IMR-90 (cell line): ENCODE data around the gene VTCN1. TPM values are rescaled to one million over a fixed set of nuclear protein-coding genes. Genes with fewer than 3 reads are reported as not detected.

ENCODE experiments used
- ATAC-seq: fragments of 200-7000 bp; cut with Tn5 transposase; 2 replicates; pipeline ENCODE4 v1.9.1; 2020; ENCODE audit warnings: low read depth, mild to moderate bottlenecking, moderate library complexity
- BruUV-seq: library from RNA; stranded (reverse); fragments of 400-500 nt; replicated peaks from 2 replicates; lab custom pipeline; 2021; lab: Mats Ljungman, UMichigan
- CTCF ChIA-PET: fragments of 300-600 bp; formaldehyde crosslinking; extraction: SDS; loops from one replicate; lab custom pipeline; 2021; ENCODE audit warnings: antibody characterized with exemption; lab: Yijun Ruan, JAX
- POLR2A ChIA-PET: fragments of 300-600 bp; sonication (Branson Sonifier 250); formaldehyde crosslinking; loops from one replicate; lab custom pipeline; 2022; ENCODE audit warnings: antibody characterized with exemption; ENCODE audit not compliant: unreplicated experiment; lab: Charles Lee
- DNase-seq: peaks from one replicate; pipeline ENCODE4 v3.0.0; 2013
- H2AFZ ChIP-seq: replicated peaks from 2 replicates; pipeline ENCODE3; 2013; ENCODE audit warnings: low read length, mild to moderate bottlenecking; ENCODE audit not compliant: poor library complexity
- H2AK5ac ChIP-seq: 2 replicates; pipeline ENCODE4 v1.6.1; 2013; ENCODE audit warnings: low read depth, low read length, inconsistent platforms
- H2AK9ac ChIP-seq: replicated peaks from 2 replicates; pipeline ENCODE3; 2013; ENCODE audit warnings: mild to moderate bottlenecking, low read depth, low read length, moderate library complexity; ENCODE audit not compliant: poor library complexity
- H2BK120ac ChIP-seq: 2 replicates; pipeline ENCODE4 v1.6.1; 2013; ENCODE audit warnings: low read depth, low read length, inconsistent platforms
- H2BK15ac ChIP-seq: 3 replicates; pipeline ENCODE4 v1.6.1; 2013; ENCODE audit warnings: low read depth, low read length, inconsistent platforms
- H2BK20ac ChIP-seq: 2 replicates; pipeline ENCODE4 v1.6.1; 2013; ENCODE audit warnings: low read depth, mild to moderate bottlenecking, inconsistent platforms, low read length, moderate library complexity
- H2BK5ac ChIP-seq: 2 replicates; pipeline ENCODE4 v1.6.1; 2013; ENCODE audit warnings: mild to moderate bottlenecking, low read depth, low read length, inconsistent platforms; ENCODE audit not compliant: poor library complexity, severe bottlenecking
- H3K14ac ChIP-seq: replicated peaks from 2 replicates; pipeline ENCODE4 v1.6.1; 2013; ENCODE audit warnings: low read depth, low read length, inconsistent platforms
- H3K18ac ChIP-seq: 2 replicates; pipeline ENCODE4 v1.6.1; 2013; ENCODE audit warnings: low read depth, low read length, control low read depth
- H3K23ac ChIP-seq: 2 replicates; pipeline ENCODE4 v1.6.1; 2013; ENCODE audit warnings: low read depth, low read length, inconsistent platforms
- H3K27ac ChIP-seq: 2 replicates; pipeline ENCODE4 v1.5.1; 2013; ENCODE audit warnings: mild to moderate bottlenecking, control low read depth, low read length; ENCODE audit not compliant: insufficient read depth
- H3K27me3 ChIP-seq: 2 replicates; pipeline ENCODE4 v1.6.1; 2013; ENCODE audit warnings: low read length; ENCODE audit not compliant: control insufficient read depth, insufficient read depth
- H3K36me3 ChIP-seq: 2 replicates; pipeline ENCODE4 v1.6.1; 2013; ENCODE audit warnings: low read length, mixed read lengths; ENCODE audit not compliant: control insufficient read depth, insufficient read depth
- H3K4ac ChIP-seq: 2 replicates; pipeline ENCODE4 v1.6.1; 2013; ENCODE audit warnings: low read depth, low read length, inconsistent platforms
- H3K4me1 ChIP-seq: 2 replicates; pipeline ENCODE4 v1.6.1; 2013; ENCODE audit warnings: low read length, mixed read lengths; ENCODE audit not compliant: control insufficient read depth, insufficient read depth
- H3K4me2 ChIP-seq: 2 replicates; pipeline ENCODE4 v1.6.1; 2013; ENCODE audit warnings: low read depth, mild to moderate bottlenecking, control low read depth, low read length, moderate library complexity
- H3K4me3 ChIP-seq: 2 replicates; pipeline ENCODE4 v1.5.1; 2013; ENCODE audit warnings: low read depth, mild to moderate bottlenecking, control low read depth, low read length, moderate library complexity; ENCODE audit not compliant: insufficient read depth
- H3K56ac ChIP-seq: 2 replicates; pipeline ENCODE4 v1.6.1; 2013; ENCODE audit warnings: low read length, inconsistent platforms; ENCODE audit not compliant: insufficient read depth; ENCODE audit errors: extremely low read depth
- H3K79me1 ChIP-seq, 2 experiments: 2 replicates each; pipeline ENCODE4 v1.6.1; 2013; ENCODE audit warnings: low read length in 2 of 2, inconsistent platforms in 1 of 2, low read depth in 1 of 2
- H3K9ac ChIP-seq: 2 replicates; pipeline ENCODE4 v1.6.1; 2013; ENCODE audit warnings: low read depth, low read length, control low read depth
- H3K9me1 ChIP-seq: 2 replicates; pipeline ENCODE4 v1.6.1; 2013; ENCODE audit warnings: low read length, inconsistent platforms; ENCODE audit not compliant: insufficient read depth
- H3K9me3 ChIP-seq: 2 replicates; pipeline ENCODE4 v1.6.1; 2013; ENCODE audit warnings: low read length; ENCODE audit not compliant: control insufficient read depth, insufficient read depth
- H4K20me1 ChIP-seq: 2 replicates; pipeline ENCODE4 v1.6.1; 2013; ENCODE audit warnings: low read length, inconsistent platforms; ENCODE audit not compliant: insufficient read depth
- H4K5ac ChIP-seq: 2 replicates; pipeline ENCODE4 v1.6.1; 2013; ENCODE audit warnings: mild to moderate bottlenecking, low read depth, low read length, control low read depth
- H4K8ac ChIP-seq, 2 experiments: 2 replicates each; pipeline ENCODE4 v1.6.1; 2013; ENCODE audit warnings: low read depth in 2 of 2, low read length in 2 of 2, control low read depth in 1 of 2, inconsistent platforms in 1 of 2
- H4K91ac ChIP-seq: 2 replicates; pipeline ENCODE4 v1.6.1; 2013; ENCODE audit warnings: low read depth, low read length, inconsistent platforms; ENCODE audit not compliant: insufficient read depth
- BHLHE40 ChIP-seq: fragments of 150-350 bp; IDR thresholded peaks from 2 replicates; pipeline ENCODE4 v1.6.1; 2016; ENCODE audit warnings: mild to moderate bottlenecking, low read depth, low read length
- CHD1 ChIP-seq: IDR thresholded peaks from 2 replicates; pipeline ENCODE4 v1.6.1; 2012; ENCODE audit warnings: low read depth, low read length, improper control_type of control experiment
- CTCF ChIP-seq: conservative IDR thresholded peaks from 2 replicates; pipeline ENCODE4 v1.5.1; 2012; ENCODE audit warnings: mild to moderate bottlenecking, low read depth, low read length, improper control_type of control experiment
- MAZ ChIP-seq: IDR thresholded peaks from 2 replicates; pipeline ENCODE4 v1.6.1; 2012; ENCODE audit warnings: low read depth, mild to moderate bottlenecking, low read length, improper control_type of control experiment, moderate library complexity, borderline replicate concordance
- MXI1 ChIP-seq: IDR thresholded peaks from 2 replicates; pipeline ENCODE4 v1.6.1; 2012; ENCODE audit warnings: low read depth, mild to moderate bottlenecking, low read length, moderate library complexity, borderline replicate concordance
- NFE2L2 ChIP-seq: fragments of 150-350 bp; IDR thresholded peaks from 2 replicates; pipeline ENCODE4 v1.6.1; 2016; ENCODE audit warnings: low read depth, mild to moderate bottlenecking, low read length
- POLR2A ChIP-seq: IDR thresholded peaks from 2 replicates; pipeline ENCODE4 v1.6.1; 2012; ENCODE audit warnings: mild to moderate bottlenecking, low read depth, low read length
- RCOR1 ChIP-seq: IDR thresholded peaks from 2 replicates; pipeline ENCODE4 v1.6.1; 2012; ENCODE audit warnings: mild to moderate bottlenecking, low read length, improper control_type of control experiment; ENCODE audit not compliant: insufficient replicate concordance
- RFX5 ChIP-seq: IDR thresholded peaks from 2 replicates; pipeline ENCODE4 v1.8.0; 2012; ENCODE audit warnings: low read depth, mild to moderate bottlenecking, low read length, moderate library complexity
- WGBS, 2 experiments: methylation state at CpG; one replicate each; pipeline versions ENCODE4 v1.1.5 to v1.1.7; 2013; ENCODE audit warnings: missing lambda C conversion rate in 2 of 2; ENCODE audit not compliant: insufficient read length in 1 of 2; ENCODE audit errors: extremely low coverage in 2 of 2; 5-methylcytosine and 5-hydroxymethylcytosine counted together
- dilution Hi-C: fragments of 300-500 bp; cut with HindIII; formaldehyde crosslinking; loops from one replicate; pipeline ENCODE4 v1.14.3; 2018; ENCODE audit warnings: low sequenced_read_pairs; ENCODE audit not compliant: unreplicated experiment
- in situ Hi-C: fragments of 300-500 bp; cut with MboI; formaldehyde crosslinking; loops from 3 replicates; pipeline ENCODE4 v1.14.3; 2019; ENCODE audit warnings: low sequenced_read_pairs, inconsistent platforms, mixed read lengths
- intact Hi-C: fragments of 100-400 bp; cut with micrococcal nuclease; formaldehyde crosslinking; loops from 2 replicates; pipeline ENCODE4 v1.10.0; 2022
- polyA plus RNA-seq, 3 experiments: library from polyadenylated mRNA; depleted of rRNA; stranded (reverse); fragments of >200 nt; gene quantifications; 2 replicates each; pipeline ENCODE4 v1.2.3, GENCODE V29; 2012; ENCODE audit warnings: low replicate concordance in 1 of 3
- total RNA-seq: library from RNA; depleted of rRNA; stranded (reverse); fragments of >200 nt; gene quantifications from 2 replicates; pipeline ENCODE4 v1.2.3, GENCODE V29; 2012
- TF ChIP-seq, protein P1 (sequence below): fragments of 150-350 bp; IDR thresholded peaks from 2 replicates; pipeline ENCODE4 v1.6.1; 2016; ENCODE audit warnings: low read depth, mild to moderate bottlenecking, low read length, moderate library complexity, borderline replicate concordance
- TF ChIP-seq, protein P2 (sequence below): fragments of 150-350 bp; IDR thresholded peaks from 2 replicates; pipeline ENCODE4 v1.6.1; 2017; ENCODE audit warnings: mild to moderate bottlenecking, antibody characterized with exemption, low read length, low read depth

VTCN1 gene
- total and polyA plus RNA-seq, 2 of the 4 experiments (the other 2 are of a cell fraction) = not detected

GRCh38 chr1:117098287-117098890 is 112.3 kb downstream of the VTCN1 start:
- peaks cover 0 to 8% of the 10 kb centered on the region in 2 experiments; a peak in 1 of 4 replicates for H3K79me1 ChIP-seq
- H2BK20ac ChIP-seq = peak overlapping the region; percentile 2; the same call in 1 of the 2 replicates
- H3K27ac ChIP-seq = no peak overlapping the region
- peaks cover 20% of the 10 kb centered on the region for H3K4me1 ChIP-seq
- ATAC-seq = no peak
- dilution Hi-C loops = no loop called here
- WGBS, 2 experiments = no CpG with 5 or more reads among the region's 4 CpGs
- H3K56ac ChIP-seq = no peak overlapping the region
- no peak overlapping the region for H2AK9ac ChIP-seq
- POLR2A ChIA-PET = no interaction called here
- CTCF ChIA-PET = no interaction called here
- no peak overlapping the region for H2AK5ac ChIP-seq
- H3K18ac ChIP-seq = no peak overlapping the region; the same call in 1 of the 2 replicates
- intact Hi-C loops = no loop called here
- no peak overlapping the region for H2AFZ ChIP-seq
- H3K4me3 ChIP-seq = no peak overlapping the region
- no peak overlapping the region for H4K8ac ChIP-seq
- no peak overlapping the region for H3K9ac ChIP-seq
- no peak overlapping the region; the same call in 1 of the 2 replicates for H2BK120ac ChIP-seq
- no peak overlapping the region; the same call in 1 of the 2 replicates for H4K5ac ChIP-seq
- no peak overlapping the region; the same call in 2 of the 3 replicates for H2BK15ac ChIP-seq
- H3K23ac ChIP-seq = no peak overlapping the region
- no peak overlapping the region for H3K14ac ChIP-seq
- no peaks in the 10 kb centered on the region for H3K9me3 ChIP-seq
- H3K4me2 ChIP-seq = no peak overlapping the region
- H4K91ac ChIP-seq = no peak overlapping the region
- H3K27me3 ChIP-seq = no peaks in the 10 kb centered on the region
- TF ChIP-seq CHD1 (no peak), CTCF (no peak), MAZ (no peak), NFE2L2 (no peak), RFX5 (no peak), RCOR1 (no peak), MXI1 (no peak), BHLHE40 (no peak), POLR2A (no peak)
- TF ChIP-seq, protein P1, sequence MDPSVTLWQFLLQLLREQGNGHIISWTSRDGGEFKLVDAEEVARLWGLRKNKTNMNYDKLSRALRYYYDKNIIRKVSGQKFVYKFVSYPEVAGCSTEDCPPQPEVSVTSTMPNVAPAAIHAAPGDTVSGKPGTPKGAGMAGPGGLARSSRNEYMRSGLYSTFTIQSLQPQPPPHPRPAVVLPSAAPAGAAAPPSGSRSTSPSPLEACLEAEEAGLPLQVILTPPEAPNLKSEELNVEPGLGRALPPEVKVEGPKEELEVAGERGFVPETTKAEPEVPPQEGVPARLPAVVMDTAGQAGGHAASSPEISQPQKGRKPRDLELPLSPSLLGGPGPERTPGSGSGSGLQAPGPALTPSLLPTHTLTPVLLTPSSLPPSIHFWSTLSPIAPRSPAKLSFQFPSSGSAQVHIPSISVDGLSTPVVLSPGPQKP = no peak
- TF ChIP-seq, protein P2, sequence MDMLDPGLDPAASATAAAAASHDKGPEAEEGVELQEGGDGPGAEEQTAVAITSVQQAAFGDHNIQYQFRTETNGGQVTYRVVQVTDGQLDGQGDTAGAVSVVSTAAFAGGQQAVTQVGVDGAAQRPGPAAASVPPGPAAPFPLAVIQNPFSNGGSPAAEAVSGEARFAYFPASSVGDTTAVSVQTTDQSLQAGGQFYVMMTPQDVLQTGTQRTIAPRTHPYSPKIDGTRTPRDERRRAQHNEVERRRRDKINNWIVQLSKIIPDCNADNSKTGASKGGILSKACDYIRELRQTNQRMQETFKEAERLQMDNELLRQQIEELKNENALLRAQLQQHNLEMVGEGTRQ = no peak
- peaks cover 6% of the 10 kb centered on the region for H3K36me3 ChIP-seq
- in situ Hi-C loops = no loop called here
- H3K4ac ChIP-seq = peak overlapping the region; percentile 32; the same call in 1 of the 2 replicates
- no peak overlapping the region for H2BK5ac ChIP-seq
- BruUV-seq = no TSS peak
- H4K20me1 ChIP-seq = no peaks in the 10 kb centered on the region
- DNase-seq = no peak
- H3K9me1 ChIP-seq = peaks cover 20% of the 10 kb centered on the region
